ENCODE data around the gene ZNF267. TPM values are rescaled to one million over a fixed set of nuclear protein-coding genes. Genes with fewer than 3 reads are reported as not detected.

ZNF267 gene
- total and polyA plus RNA-seq, 2 of the 13 experiments (the other 11 are each of a cell fraction or from before 2014, with no cell fraction given): 3.0 to 30.0 TPM

DNA sequence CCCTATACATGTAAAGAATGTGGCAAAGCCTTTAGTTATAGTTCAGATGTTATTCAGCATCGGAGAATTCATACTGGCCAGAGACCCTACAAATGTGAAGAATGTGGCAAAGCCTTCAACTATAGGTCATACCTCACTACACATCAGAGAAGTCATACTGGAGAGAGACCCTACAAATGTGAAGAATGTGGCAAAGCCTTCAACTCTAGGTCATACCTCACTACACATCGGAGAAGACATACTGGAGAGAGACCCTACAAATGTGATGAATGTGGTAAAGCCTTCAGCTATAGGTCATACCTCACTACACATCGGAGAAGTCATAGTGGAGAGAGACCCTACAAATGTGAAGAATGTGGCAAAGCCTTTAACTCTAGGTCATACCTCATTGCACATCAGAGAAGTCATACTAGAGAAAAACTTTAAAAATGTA lies 42.5 kb downstream of the ZNF267 start:
- H3K4me2 ChIP-seq (ENCODE audit: low read depth, low read length): no peak overlapping the region
- WGBS (ENCODE audit: low lambda C conversion rate): 94% methylated on average over 3 of the region's 3 CpGs
- no TSS peak for BruUV-seq (replicated peaks)
- no peak overlapping the region for H2AFZ ChIP-seq (ENCODE audit: low read length)
- in situ Hi-C loops (cut with HindIII; ENCODE audit: extremely low pct_ligation_motif_present, low pct_unique_long_range_greater_than_20kb) (no loop called here), intact Hi-C loops (cut with micrococcal nuclease; ENCODE audit: unreplicated experiment) (no loop called here)
- H3K27me3 ChIP-seq (ENCODE audit: control insufficient read depth in 1 of 2, insufficient read depth in 2 of 2, low read length in 2 of 2): no peaks in the 10 kb centered on the region
- ChIA-PET CTCF (ENCODE audit: low intra/inter-chr PET ratio, low total read pairs) (no interaction called here), POLR2A (no interaction called here)
- DNase-seq (ENCODE audit: low spot score) (no peak), ATAC-seq (no peak), FAIRE-seq (no peak)
- no peaks in the 10 kb centered on the region for H4K20me1 ChIP-seq (ENCODE audit: insufficient read depth, low read length)
- H3K9ac ChIP-seq (ENCODE audit: insufficient read depth, low read depth, low read length): no peak overlapping the region
- peaks cover 99% of the 10 kb centered on the region for H3K9me3 ChIP-seq (ENCODE audit: low read length)
- H3K27ac ChIP-seq (ENCODE audit: extremely low read length, insufficient read depth, low read length): no peak overlapping the region
- no peak overlapping the region for H3K4me3 ChIP-seq (replicated peaks in 1 of 3; ENCODE audit: insufficient read depth in 1 of 3, low read depth in 2 of 3, low read length in 3 of 3)
- H3K36me3 ChIP-seq (replicated peaks in 1 of 2; ENCODE audit: control insufficient read depth in 1 of 2, insufficient read depth in 2 of 2, low read length in 2 of 2): peaks cover 26 to 43% of the 10 kb centered on the region in 2 experiments
- H3K4me1 ChIP-seq (ENCODE audit: insufficient read depth, low read length): no peaks in the 10 kb centered on the region
- peaks cover 9% of the 10 kb centered on the region for H3K79me2 ChIP-seq (ENCODE audit: insufficient read depth, low read length)
- TF ChIP-seq ZEB1 (IDR thresholded peaks at IDR 0.05; ENCODE audit: insufficient replicate concordance, low read depth) (no peak), RBM22 (optimal IDR thresholded peaks at IDR 0.05; ENCODE audit: low read length) (peak; percentile 33), TBX2 (CRISPR knock-in tag; IDR thresholded peaks at IDR 0.05; ENCODE audit: borderline replicate concordance) (no peak), ZKSCAN8 (CRISPR knock-in tag; IDR thresholded peaks at IDR 0.05; ENCODE audit: borderline replicate concordance) (no peak), ZNF274 (CRISPR knock-in tag; IDR thresholded peaks at IDR 0.05) (peak; percentile 99; the same call in 1 of the 2 replicates)

DNA sequence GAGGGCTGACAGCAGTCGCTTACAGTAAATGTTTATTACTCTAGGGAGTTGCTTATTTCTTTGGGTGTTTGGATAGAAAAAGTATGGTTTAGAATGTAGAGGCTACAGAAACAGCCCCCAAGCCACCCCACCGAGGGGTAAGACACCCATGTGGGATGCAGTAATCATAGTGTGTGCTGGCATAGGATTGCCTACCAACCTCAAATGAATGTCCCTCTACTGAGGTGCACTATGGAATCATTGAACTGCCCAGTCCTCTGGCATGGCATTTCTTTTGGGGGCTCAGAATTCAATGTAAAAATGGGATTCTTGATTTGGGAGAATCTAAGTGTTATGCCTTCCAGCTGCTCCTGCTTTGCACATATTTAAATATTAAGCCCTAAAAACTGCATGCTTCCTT lies 46.8 kb downstream of the ZNF267 start:
- CTCF ChIA-PET (ENCODE audit: low intra/inter-chr PET ratio, low total read pairs): no interaction called here
- no peaks in the 10 kb centered on the region for H4K20me1 ChIP-seq (ENCODE audit: insufficient read depth, low read length)
- FAIRE-seq (no peak), DNase-seq (ENCODE audit: low spot score) (no peak), ATAC-seq (no peak)
- POLR2A ChIA-PET: no interaction called here
- WGBS (ENCODE audit: low lambda C conversion rate): 98% methylated on average over 2 of the region's 2 CpGs
- H3K4me1 ChIP-seq (ENCODE audit: insufficient read depth, low read length): no peaks in the 10 kb centered on the region
- H3K36me3 ChIP-seq (replicated peaks in 1 of 2; ENCODE audit: control insufficient read depth in 1 of 2, insufficient read depth in 2 of 2, low read length in 2 of 2): peaks cover 8 to 13% of the 10 kb centered on the region in 2 experiments
- peaks cover 87% of the 10 kb centered on the region for H3K9me3 ChIP-seq (ENCODE audit: low read length)
- H3K4me2 ChIP-seq (ENCODE audit: low read depth, low read length): no peak overlapping the region
- no TSS peak for BruUV-seq (replicated peaks)
- no peak overlapping the region for H3K9ac ChIP-seq (ENCODE audit: insufficient read depth, low read depth, low read length)
- no peak overlapping the region for H2AFZ ChIP-seq (ENCODE audit: low read length)
- TF ChIP-seq, protein P1, sequence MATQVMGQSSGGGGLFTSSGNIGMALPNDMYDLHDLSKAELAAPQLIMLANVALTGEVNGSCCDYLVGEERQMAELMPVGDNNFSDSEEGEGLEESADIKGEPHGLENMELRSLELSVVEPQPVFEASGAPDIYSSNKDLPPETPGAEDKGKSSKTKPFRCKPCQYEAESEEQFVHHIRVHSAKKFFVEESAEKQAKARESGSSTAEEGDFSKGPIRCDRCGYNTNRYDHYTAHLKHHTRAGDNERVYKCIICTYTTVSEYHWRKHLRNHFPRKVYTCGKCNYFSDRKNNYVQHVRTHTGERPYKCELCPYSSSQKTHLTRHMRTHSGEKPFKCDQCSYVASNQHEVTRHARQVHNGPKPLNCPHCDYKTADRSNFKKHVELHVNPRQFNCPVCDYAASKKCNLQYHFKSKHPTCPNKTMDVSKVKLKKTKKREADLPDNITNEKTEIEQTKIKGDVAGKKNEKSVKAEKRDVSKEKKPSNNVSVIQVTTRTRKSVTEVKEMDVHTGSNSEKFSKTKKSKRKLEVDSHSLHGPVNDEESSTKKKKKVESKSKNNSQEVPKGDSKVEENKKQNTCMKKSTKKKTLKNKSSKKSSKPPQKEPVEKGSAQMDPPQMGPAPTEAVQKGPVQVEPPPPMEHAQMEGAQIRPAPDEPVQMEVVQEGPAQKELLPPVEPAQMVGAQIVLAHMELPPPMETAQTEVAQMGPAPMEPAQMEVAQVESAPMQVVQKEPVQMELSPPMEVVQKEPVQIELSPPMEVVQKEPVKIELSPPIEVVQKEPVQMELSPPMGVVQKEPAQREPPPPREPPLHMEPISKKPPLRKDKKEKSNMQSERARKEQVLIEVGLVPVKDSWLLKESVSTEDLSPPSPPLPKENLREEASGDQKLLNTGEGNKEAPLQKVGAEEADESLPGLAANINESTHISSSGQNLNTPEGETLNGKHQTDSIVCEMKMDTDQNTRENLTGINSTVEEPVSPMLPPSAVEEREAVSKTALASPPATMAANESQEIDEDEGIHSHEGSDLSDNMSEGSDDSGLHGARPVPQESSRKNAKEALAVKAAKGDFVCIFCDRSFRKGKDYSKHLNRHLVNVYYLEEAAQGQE (IDR thresholded peaks at IDR 0.05; ENCODE audit: borderline replicate concordance in 1 of 2, low read depth in 1 of 2, low read length in 2 of 2): no peak
- TF ChIP-seq MTF2 (CRISPR knock-in tag; IDR thresholded peaks at IDR 0.05; ENCODE audit: borderline replicate concordance) (no peak), ZNF883 (CRISPR knock-in tag; IDR thresholded peaks at IDR 0.05; ENCODE audit: not compliant biosample characterization) (no peak), TCF7L2 (IDR thresholded peaks at IDR 0.05; ENCODE audit: low read depth, low read length) (no peak), ZFP90 (CRISPR knock-in tag; IDR thresholded peaks at IDR 0.05; ENCODE audit: borderline replicate concordance) (no peak), ZMYM4 (CRISPR knock-in tag; IDR thresholded peaks at IDR 0.05) (no peak)
- TF ChIP-seq, protein P2, sequence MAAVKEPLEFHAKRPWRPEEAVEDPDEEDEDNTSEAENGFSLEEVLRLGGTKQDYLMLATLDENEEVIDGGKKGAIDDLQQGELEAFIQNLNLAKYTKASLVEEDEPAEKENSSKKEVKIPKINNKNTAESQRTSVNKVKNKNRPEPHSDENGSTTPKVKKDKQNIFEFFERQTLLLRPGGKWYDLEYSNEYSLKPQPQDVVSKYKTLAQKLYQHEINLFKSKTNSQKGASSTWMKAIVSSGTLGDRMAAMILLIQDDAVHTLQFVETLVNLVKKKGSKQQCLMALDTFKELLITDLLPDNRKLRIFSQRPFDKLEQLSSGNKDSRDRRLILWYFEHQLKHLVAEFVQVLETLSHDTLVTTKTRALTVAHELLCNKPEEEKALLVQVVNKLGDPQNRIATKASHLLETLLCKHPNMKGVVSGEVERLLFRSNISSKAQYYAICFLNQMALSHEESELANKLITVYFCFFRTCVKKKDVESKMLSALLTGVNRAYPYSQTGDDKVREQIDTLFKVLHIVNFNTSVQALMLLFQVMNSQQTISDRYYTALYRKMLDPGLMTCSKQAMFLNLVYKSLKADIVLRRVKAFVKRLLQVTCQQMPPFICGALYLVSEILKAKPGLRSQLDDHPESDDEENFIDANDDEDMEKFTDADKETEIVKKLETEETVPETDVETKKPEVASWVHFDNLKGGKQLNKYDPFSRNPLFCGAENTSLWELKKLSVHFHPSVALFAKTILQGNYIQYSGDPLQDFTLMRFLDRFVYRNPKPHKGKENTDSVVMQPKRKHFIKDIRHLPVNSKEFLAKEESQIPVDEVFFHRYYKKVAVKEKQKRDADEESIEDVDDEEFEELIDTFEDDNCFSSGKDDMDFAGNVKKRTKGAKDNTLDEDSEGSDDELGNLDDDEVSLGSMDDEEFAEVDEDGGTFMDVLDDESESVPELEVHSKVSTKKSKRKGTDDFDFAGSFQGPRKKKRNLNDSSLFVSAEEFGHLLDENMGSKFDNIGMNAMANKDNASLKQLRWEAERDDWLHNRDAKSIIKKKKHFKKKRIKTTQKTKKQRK (IDR thresholded peaks at IDR 0.05; ENCODE audit: low read length): no peak
- no peak overlapping the region for H3K4me3 ChIP-seq (replicated peaks in 1 of 3; ENCODE audit: insufficient read depth in 1 of 3, low read depth in 2 of 3, low read length in 3 of 3)
- in situ Hi-C loops (cut with HindIII; ENCODE audit: extremely low pct_ligation_motif_present, low pct_unique_long_range_greater_than_20kb): no loop called here
- H3K27me3 ChIP-seq (ENCODE audit: control insufficient read depth in 1 of 2, insufficient read depth in 2 of 2, low read length in 2 of 2): no peaks in the 10 kb centered on the region
- intact Hi-C loops (cut with micrococcal nuclease; ENCODE audit: unreplicated experiment): no loop called here
- no peak overlapping the region for H3K27ac ChIP-seq (ENCODE audit: extremely low read length, insufficient read depth, low read length)
- no peaks in the 10 kb centered on the region for H3K79me2 ChIP-seq (ENCODE audit: insufficient read depth, low read length)
